K562 (cell line): ENCODE data around the gene PCDHGA12. TPM values are rescaled to one million over a fixed set of nuclear protein-coding genes. Genes with fewer than 3 reads are reported as not detected.

ENCODE experiments used
- ATAC-seq: fragments of 200-7000 bp; cut with Tn5 transposase; 3 replicates; pipeline ENCODE4 v1.9.1; 2020; ENCODE audit warnings: moderate library complexity
- BruUV-seq: library from RNA; stranded (reverse); fragments of 400-500 nt; replicated peaks from 2 replicates; lab custom pipeline; 2021; lab: Mats Ljungman, UMichigan
- CTCF ChIA-PET: fragments of 300-600 bp; formaldehyde crosslinking; extraction: SDS; loops from one replicate; lab custom pipeline; 2021; ENCODE audit warnings: low intra/inter-chr PET ratio; lab: Yijun Ruan, JAX
- POLR2A ChIA-PET: fragments of 300-600, 350-650 bp; sonication (Branson Sonifier 250); formaldehyde crosslinking; extraction: SDS; loops from one replicate; lab custom pipeline; 2021; ENCODE audit warnings: antibody characterized with exemption, inconsistent platforms; lab: Yijun Ruan, JAX
- DNase-seq, 4 experiments: peaks; one replicate each; pipeline versions ENCODE4 v3.0.0 to v3.0.0-alpha.2; 2011 to 2018; ENCODE audit warnings: low spot score in 3 of 4, mixed read lengths in 3 of 4; ENCODE audit errors: extremely low read depth in 1 of 4
- FAIRE-seq: peaks from 2 replicates; lab custom pipeline; 2011; peaks lifted over from hg19 to GRCh38; lab: Jason Lieb, UNC
- H2AFZ ChIP-seq: 2 replicates; pipeline ENCODE4 v1.6.0; 2011; ENCODE audit warnings: low read depth, low read length, control low read depth, inconsistent platforms
- H3K27ac ChIP-seq: fragments of 200-600 bp; 3 replicates; pipeline ENCODE4 v1.8.0; 2011; ENCODE audit warnings: low read depth, mild to moderate bottlenecking, control low read depth, inconsistent platforms, low read length, moderate library complexity, mixed read lengths; ENCODE audit errors: extremely low read depth
- H3K27me3 ChIP-seq, 2 experiments: fragments of 300-600 bp in 1 of 2; 2 replicates in 1 of 2; 3 replicates in 1 of 2; pipeline versions ENCODE4 v1.6.0 to v1.8.0; 2011; ENCODE audit warnings: inconsistent platforms in 2 of 2, low read length in 2 of 2, mild to moderate bottlenecking in 1 of 2, mixed read lengths in 1 of 2, moderate library complexity in 1 of 2; ENCODE audit not compliant: control insufficient read depth in 2 of 2, insufficient read depth in 2 of 2
- H3K36me3 ChIP-seq: fragments of 300-600 bp; 3 replicates; pipeline ENCODE4 v1.8.0; 2011; ENCODE audit warnings: mild to moderate bottlenecking, low read length, inconsistent platforms; ENCODE audit not compliant: control insufficient read depth, insufficient read depth
- H3K4me1 ChIP-seq, 2 experiments: fragments of 200-600 bp in 1 of 2; replicated peaks in 1 of 2; 2 replicates in 1 of 2; 3 replicates in 1 of 2; pipeline versions ENCODE4 v1.5.1 to v1.8.0; 2011; ENCODE audit warnings: inconsistent platforms in 2 of 2, low read length in 2 of 2, mild to moderate bottlenecking in 1 of 2, mixed read lengths in 1 of 2, moderate library complexity in 1 of 2; ENCODE audit not compliant: control insufficient read depth in 2 of 2, insufficient read depth in 2 of 2
- H3K4me2 ChIP-seq: 2 replicates; pipeline ENCODE4 v1.6.1; 2011; ENCODE audit warnings: low read length, control low read depth, inconsistent platforms, mixed read lengths; ENCODE audit not compliant: insufficient read depth
- H3K4me3 ChIP-seq: fragments of 200-600 bp; sonication (generic), shearing (Covaris generic); 2 replicates; pipeline ENCODE4 v1.5.1; 2016; ENCODE audit warnings: control low read depth, inconsistent platforms
- H3K79me2 ChIP-seq: fragments of 200-600 bp; 3 replicates; pipeline ENCODE4 v1.8.0; 2011; ENCODE audit warnings: low read length, inconsistent platforms; ENCODE audit not compliant: control insufficient read depth, insufficient read depth
- H3K9ac ChIP-seq, 2 experiments: 2 replicates each; pipeline versions ENCODE4 v1.6.0 to v1.6.1; 2011; ENCODE audit warnings: low read depth in 2 of 2, low read length in 2 of 2, control low read depth in 1 of 2, inconsistent platforms in 1 of 2, mild to moderate bottlenecking in 1 of 2, mixed read lengths in 1 of 2; ENCODE audit not compliant: insufficient read depth in 1 of 2
- H3K9me1 ChIP-seq: one replicate; pipeline ENCODE4 v1.6.0; 2011; ENCODE audit warnings: inconsistent platforms, mild to moderate bottlenecking, low read length, moderate library complexity; ENCODE audit not compliant: control insufficient read depth, insufficient read depth
- H3K9me3 ChIP-seq: replicated peaks from 2 replicates; pipeline ENCODE4 v1.5.1; 2011; ENCODE audit warnings: low read depth, low read length, inconsistent platforms; ENCODE audit not compliant: control insufficient read depth, insufficient read depth
- H4K20me1 ChIP-seq: replicated peaks from 2 replicates; pipeline ENCODE4 v1.6.1; 2011; ENCODE audit warnings: low read length, inconsistent platforms, mixed read lengths; ENCODE audit not compliant: control insufficient read depth, insufficient read depth
- BHLHE40 ChIP-seq: IDR thresholded peaks from 2 replicates; pipeline ENCODE4 v1.6.1; 2011; ENCODE audit warnings: low read length, improper control_type of control experiment
- BRD4 ChIP-seq: fragments of 200-600 bp; sonication (generic); IDR thresholded peaks from 2 replicates; pipeline ENCODE4 v1.6.1; 2017; ENCODE audit warnings: inconsistent platforms
- EWSR1 ChIP-seq: fragments of 450-650 bp; IDR thresholded peaks from 2 replicates; pipeline ENCODE4 v1.6.1; 2018; ENCODE audit warnings: borderline replicate concordance, mild to moderate bottlenecking, low read depth, moderate library complexity; ENCODE audit not compliant: partially characterized antibody
- FOXP1 ChIP-seq: sonication (generic); formaldehyde crosslinking; IDR thresholded peaks from 2 replicates; pipeline ENCODE4 v1.8.0; 2022; ENCODE audit warnings: mild to moderate bottlenecking, missing genetic modification reagents
- NFE2 ChIP-seq: IDR thresholded peaks from 2 replicates; pipeline ENCODE4 v1.6.1; 2014; ENCODE audit warnings: antibody characterized with exemption, low read depth
- NFIX ChIP-seq: fragments of 250-450 bp; sonication (Bioruptor Pico); IDR thresholded peaks from 2 replicates; pipeline ENCODE4 v1.4.0; 2020; ENCODE audit warnings: low read depth, mild to moderate bottlenecking, moderate library complexity
- PCBP1 ChIP-seq: fragments of 200-400 bp; formaldehyde crosslinking; IDR thresholded peaks from 2 replicates; pipeline ENCODE4 v1.6.1; 2018; ENCODE audit warnings: mild to moderate bottlenecking, low read depth, low read length; ENCODE audit not compliant: poor library complexity, severe bottlenecking
- U2AF1 ChIP-seq: fragments of 200-400 bp; formaldehyde crosslinking; optimal IDR thresholded peaks from 2 replicates; pipeline ENCODE3; 2017; ENCODE audit warnings: mild to moderate bottlenecking, low read depth, low read length, moderate library complexity
- ZNF232 ChIP-seq: sonication (generic); formaldehyde crosslinking; IDR thresholded peaks from 2 replicates; pipeline ENCODE4 v1.8.0; 2022; ENCODE audit warnings: mild to moderate bottlenecking, missing genetic modification reagents
- WGBS: fragments of 100-300 bp; shearing (Covaris generic); methylation state at CpG from one replicate; pipeline ENCODE4 v1.1.6; 2016; ENCODE audit warnings: low coverage, mixed read lengths; ENCODE audit not compliant: insufficient coverage; ENCODE audit errors: missing lambda C conversion rate; 5-methylcytosine and 5-hydroxymethylcytosine counted together
- in situ Hi-C: fragments of 300-500 bp; cut with MboI; formaldehyde crosslinking; loops from 4 replicates; pipeline ENCODE4 v1.15.0; 2018; ENCODE audit warnings: inconsistent platforms, mixed read lengths
- intact Hi-C: fragments of 100-400 bp; cut with micrococcal nuclease; formaldehyde crosslinking; loops from 2 replicates; pipeline ENCODE4 v1.14.2; 2022
- polyA plus RNA-seq, 8 experiments: library from polyadenylated mRNA; depleted of rRNA in 4 of 8; stranded (reverse) in 5 of 8; unstranded in 3 of 8; fragments of >200 nt; fragmentation: Nextera tagmentation in 2 of 8; fragmentation: Illumina TruSeq in 1 of 8; extraction: Ambion mirVana in 2 of 8; extraction: Trizol in 1 of 8; gene quantifications; 2 replicates each; pipeline versions ENCODE4 v1.2.1 to v1.2.3, GENCODE V29; 2011 to 2014; ENCODE audit warnings: inconsistent platforms in 1 of 8, missing spikeins in 1 of 8
- total RNA-seq, 7 experiments: library from RNA; depleted of rRNA in 6 of 7; stranded (reverse); fragments of >200 nt in 6 of 7; fragmentation: Illumina TruSeq in 2 of 7; extraction: Trizol in 2 of 7; gene quantifications; 2 replicates each; pipeline versions ENCODE4 v1.2.1 to v1.2.3, GENCODE V29; 2011 to 2021; ENCODE audit warnings: low replicate concordance in 1 of 7

The PCDHGA12 gene
- total and polyA plus RNA-seq, 9 of the 15 experiments (the other 6 are each of a cell fraction or from before 2014, with no cell fraction given) = 0.03 TPM; not detected in 8

DNA sequence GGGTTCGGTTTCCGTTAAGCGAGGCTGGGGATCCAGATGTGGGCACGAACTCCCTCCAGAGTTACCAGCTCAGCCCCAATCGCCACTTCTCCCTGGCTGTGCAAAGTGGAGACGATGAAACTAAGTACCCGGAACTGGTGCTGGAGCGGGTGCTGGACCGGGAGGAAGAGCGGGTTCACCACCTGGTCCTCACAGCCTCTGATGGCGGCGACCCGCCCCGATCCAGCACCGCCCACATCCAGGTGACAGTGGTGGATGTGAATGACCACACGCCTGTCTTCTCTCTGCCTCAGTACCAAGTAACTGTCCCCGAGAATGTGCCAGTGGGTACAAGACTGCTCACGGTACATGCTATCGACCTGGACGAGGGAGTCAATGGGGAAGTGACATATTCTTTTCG lies 47.0 kb upstream of the PCDHGA12 start (continued):
- no peak for TF ChIP-seq PCBP1
- no peak for TF ChIP-seq ZNF232 (CRISPR knock-in tag)
- no peak for TF ChIP-seq EWSR1
- TF ChIP-seq BRD4 = no peak
- no peak for TF ChIP-seq FOXP1
- TF ChIP-seq U2AF1 = no peak

DNA sequence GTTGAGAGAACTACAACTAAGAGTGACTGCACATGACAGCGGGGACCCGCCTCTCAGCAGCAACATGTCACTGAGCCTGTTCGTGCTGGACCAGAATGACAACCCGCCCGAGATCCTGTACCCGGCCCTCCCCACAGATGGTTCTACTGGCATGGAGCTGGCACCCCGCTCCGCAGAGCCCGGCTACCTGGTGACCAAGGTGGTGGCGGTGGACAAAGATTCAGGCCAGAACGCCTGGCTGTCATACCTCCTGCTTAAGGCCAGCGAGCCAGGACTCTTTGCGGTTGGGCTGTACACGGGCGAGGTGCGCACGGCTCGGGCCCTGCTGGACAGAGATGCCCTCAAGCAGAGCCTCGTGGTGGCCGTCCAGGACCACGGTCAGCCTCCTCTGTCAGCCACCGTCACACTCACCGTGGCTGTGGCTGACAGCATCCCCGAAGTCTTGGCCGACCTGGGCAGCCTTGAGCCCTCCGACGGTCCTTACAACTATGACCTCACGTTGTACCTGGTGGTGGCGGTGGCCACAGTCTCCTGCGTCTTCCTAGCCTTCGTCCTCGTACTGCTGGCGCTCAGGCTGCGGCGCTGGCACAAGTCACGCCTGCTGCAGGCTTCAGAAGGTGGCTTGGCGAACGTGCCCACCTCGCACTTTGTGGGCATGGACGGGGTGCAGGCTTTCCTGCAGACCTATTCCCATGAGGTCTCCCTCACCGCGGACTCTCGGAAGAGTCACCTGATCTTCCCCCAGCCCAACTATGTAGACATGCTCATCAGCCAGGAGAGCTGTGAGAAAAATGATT lies 45.6 kb upstream of the PCDHGA12 start:
- in situ Hi-C loops (no loop called here), intact Hi-C loops (no loop called here)
- peaks cover 9 to 35% of the 10 kb centered on the region in 2 experiments; a peak in 4 of 5 replicates for H3K27me3 ChIP-seq

More for the DNA sequence above, 45.6 kb upstream of the PCDHGA12 start:
- Histone ChIP-seq H3K4me1 (peaks cover 0 to 11% of the 10 kb centered on the region in 2 experiments; a peak in 2 of 5 replicates), H3K27ac (no peak overlapping the region), H3K79me2 (no peaks in the 10 kb centered on the region), H3K36me3 (no peaks in the 10 kb centered on the region), H4K20me1 (no peaks in the 10 kb centered on the region), H3K9ac (no peak overlapping the region), H3K9me3 (no peaks in the 10 kb centered on the region), H3K9me1 (no peaks in the 10 kb centered on the region), H2AFZ (no peak overlapping the region), H3K4me2 (no peak overlapping the region), H3K4me3 (no peak overlapping the region)
- TF ChIP-seq NFE2 (no peak), NFIX (CRISPR knock-in tag) (no peak), BHLHE40 (no peak)
- ChIA-PET CTCF (no interaction called here), POLR2A (interaction anchor here (0.7 kb wide), 1 partner anchor 13 kb away, joined by 3 read pairs; the partner anchor contains the start of gene PCDHGB5)
- 2% methylated on average over 43 of the region's 43 CpGs for WGBS
- DNase-seq = no peak
- no peak for ATAC-seq
- no TSS peak for BruUV-seq
- FAIRE-seq = no peak
